Thyroid gland (tissue), 4 donors: ENCODE results near the gene TREX2.

Experiments used
- POLR2A ChIP-seq, 2 donors: fragments of 450-650 bp; IDR thresholded peaks; one replicate each; pipeline ENCODE4 v1.6.1; 2017; ENCODE audit warnings: antibody characterized with exemption in 2 of 2, mild to moderate bottlenecking in 2 of 2, moderate library complexity in 1 of 2
- TF ChIP-seq, protein P1 (sequence below), 6 experiments: fragments of 200-600 bp in 3 of 6; fragments of 450-650 bp in 3 of 6; sonication (generic) in 3 of 6; IDR thresholded peaks; one replicate each; pipeline ENCODE4 v1.5.1; 2016 to 2019; ENCODE audit warnings: antibody characterized with exemption in 6 of 6, mild to moderate bottlenecking in 2 of 6, inconsistent platforms in 1 of 6, moderate library complexity in 1 of 6

DNA sequence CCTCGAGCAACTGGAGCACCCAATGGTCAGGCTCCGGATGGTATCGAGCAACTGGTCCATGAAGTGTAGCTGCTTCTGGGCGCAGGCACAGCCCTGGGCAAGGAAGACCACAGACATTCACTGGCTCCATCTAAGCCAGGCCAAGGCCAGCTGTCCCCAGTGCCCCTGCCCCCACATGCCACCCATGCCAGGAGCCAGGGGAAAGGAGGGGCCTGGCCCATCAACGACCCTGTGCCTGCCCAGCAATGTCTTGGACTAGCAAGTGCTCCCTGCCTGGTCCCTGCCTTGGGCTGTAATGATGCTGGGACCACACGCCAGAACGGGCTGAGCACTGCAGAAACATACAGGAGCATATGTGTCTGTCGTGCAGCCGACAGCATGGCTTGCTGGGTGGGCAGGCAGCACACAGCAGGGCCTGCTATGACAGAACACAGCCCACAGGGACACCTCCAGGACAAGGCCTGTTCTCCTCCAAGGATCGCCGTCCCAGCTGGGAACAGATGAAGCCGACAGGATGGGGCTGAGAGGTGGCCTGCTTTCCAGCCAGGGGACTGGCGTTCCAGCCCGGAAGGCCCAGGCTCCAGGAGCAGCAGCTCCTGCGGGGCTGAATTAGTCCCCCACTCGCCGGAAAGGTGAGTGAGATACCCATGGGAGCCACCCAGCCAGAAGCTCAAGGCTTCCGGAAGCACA, 11.4 kb upstream of the TREX2 start:
- no peak for TF ChIP-seq POLR2A (IDR thresholded peaks at IDR 0.05)
- TF ChIP-seq, protein P1, sequence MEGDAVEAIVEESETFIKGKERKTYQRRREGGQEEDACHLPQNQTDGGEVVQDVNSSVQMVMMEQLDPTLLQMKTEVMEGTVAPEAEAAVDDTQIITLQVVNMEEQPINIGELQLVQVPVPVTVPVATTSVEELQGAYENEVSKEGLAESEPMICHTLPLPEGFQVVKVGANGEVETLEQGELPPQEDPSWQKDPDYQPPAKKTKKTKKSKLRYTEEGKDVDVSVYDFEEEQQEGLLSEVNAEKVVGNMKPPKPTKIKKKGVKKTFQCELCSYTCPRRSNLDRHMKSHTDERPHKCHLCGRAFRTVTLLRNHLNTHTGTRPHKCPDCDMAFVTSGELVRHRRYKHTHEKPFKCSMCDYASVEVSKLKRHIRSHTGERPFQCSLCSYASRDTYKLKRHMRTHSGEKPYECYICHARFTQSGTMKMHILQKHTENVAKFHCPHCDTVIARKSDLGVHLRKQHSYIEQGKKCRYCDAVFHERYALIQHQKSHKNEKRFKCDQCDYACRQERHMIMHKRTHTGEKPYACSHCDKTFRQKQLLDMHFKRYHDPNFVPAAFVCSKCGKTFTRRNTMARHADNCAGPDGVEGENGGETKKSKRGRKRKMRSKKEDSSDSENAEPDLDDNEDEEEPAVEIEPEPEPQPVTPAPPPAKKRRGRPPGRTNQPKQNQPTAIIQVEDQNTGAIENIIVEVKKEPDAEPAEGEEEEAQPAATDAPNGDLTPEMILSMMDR (IDR thresholded peaks at IDR 0.05): no peak
